ENCODE measurements around the gene SNX2.
"Not testable (repeated sequence)": the region's sequence is repeated elsewhere in the genome, so short reads cannot be mapped to it uniquely, and the experiment has no call there.

SNX2 gene

DNA sequence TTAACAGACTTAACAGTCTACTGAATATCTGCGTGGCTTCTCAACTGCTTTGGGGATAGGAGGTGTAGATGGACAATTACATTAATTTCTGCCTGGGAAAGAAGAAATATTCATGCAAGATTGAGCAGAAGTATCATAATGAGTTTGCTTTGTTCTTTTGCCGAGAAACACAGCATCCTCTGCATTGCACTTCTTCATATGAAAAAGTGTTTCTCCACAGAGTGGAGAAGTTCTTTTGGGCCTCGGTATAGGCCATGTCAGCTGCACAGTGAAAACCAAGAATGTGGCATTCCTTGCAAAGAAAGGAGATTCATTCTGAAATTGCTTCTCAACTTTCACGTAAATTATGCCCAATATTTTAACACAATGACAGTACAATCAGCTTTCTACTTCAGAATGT lies 17.6 kb upstream of the SNX2 start:
- H3K27ac ChIP-seq, result no peak overlapping the region
- TF ChIP-seq ZFX (IDR thresholded peaks at IDR 0.05; ENCODE audit: borderline replicate concordance) (no peak), CTCF (IDR thresholded peaks at IDR 0.05) (no peak)

GRCh38 chr5:122759241-122760070 lies 15.4 kb upstream of the SNX2 start:
- H3K27ac ChIP-seq, result no peak overlapping the region
- TF ChIP-seq CTCF (IDR thresholded peaks at IDR 0.05) (no peak), ZFX (IDR thresholded peaks at IDR 0.05; ENCODE audit: borderline replicate concordance) (no peak)

GRCh38 chr5:122760236-122760635 lies 14.6 kb upstream of the SNX2 start:
- TF ChIP-seq CTCF (IDR thresholded peaks at IDR 0.05) (no peak), ZFX (IDR thresholded peaks at IDR 0.05; ENCODE audit: borderline replicate concordance) (no peak)
- no peak overlapping the region for H3K27ac ChIP-seq

GRCh38 chr5:122761115-122761514 lies 13.8 kb upstream of the SNX2 start:
- TF ChIP-seq ZFX (IDR thresholded peaks at IDR 0.05; ENCODE audit: borderline replicate concordance) (no peak), CTCF (IDR thresholded peaks at IDR 0.05) (no peak)
- no peak overlapping the region for H3K27ac ChIP-seq

DNA sequence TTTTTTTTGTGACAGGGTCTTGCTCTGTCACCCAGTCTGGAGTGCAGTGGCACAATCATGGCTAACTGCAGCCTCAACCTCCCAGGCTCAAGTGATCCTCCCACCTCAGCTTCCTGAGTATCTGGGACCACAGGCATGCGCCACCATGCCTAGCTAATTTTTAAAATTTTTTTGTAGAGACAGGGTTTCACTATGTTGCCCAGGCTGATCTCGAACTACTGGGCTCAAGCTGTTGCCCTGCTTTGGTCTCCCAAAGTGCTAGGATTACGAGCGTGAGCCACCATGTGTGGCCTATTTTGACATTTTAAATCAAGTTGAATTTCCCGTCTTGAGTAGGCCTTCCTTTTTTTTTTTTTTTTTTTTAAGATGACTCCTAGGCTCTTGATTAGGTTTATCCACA lies 13.0 kb upstream of the SNX2 start:
- not testable (repeated sequence) for H3K27ac ChIP-seq

GRCh38 chr5:122766130-122766529 lies 8.8 kb upstream of the SNX2 start:
- no peak for TF ChIP-seq CTCF (IDR thresholded peaks at IDR 0.05)
- no peak for TF ChIP-seq ZFX (IDR thresholded peaks at IDR 0.05; ENCODE audit: borderline replicate concordance)
- no peak overlapping the region for H3K27ac ChIP-seq

- TF ChIP-seq ZFX (IDR thresholded peaks at IDR 0.05; ENCODE audit: borderline replicate concordance) (no peak), CTCF (IDR thresholded peaks at IDR 0.05) (no peak)
- H3K27ac ChIP-seq, result no peak overlapping the region
These were observed 4.4 kb upstream of the SNX2 start for GRCh38 chr5:122770477-122770876.

- H3K27ac ChIP-seq, result no peak overlapping the region
- TF ChIP-seq ZFX (IDR thresholded peaks at IDR 0.05; ENCODE audit: borderline replicate concordance) (no peak), CTCF (IDR thresholded peaks at IDR 0.05) (no peak)
These were observed 2.4 kb upstream of the SNX2 start for GRCh38 chr5:122772446-122772845.
